Frontal cortex (tissue), 4 donors: ENCODE measurements around the gene EMILIN1. TPM values are rescaled to one million over a fixed set of nuclear protein-coding genes. Genes with fewer than 3 reads are reported as not detected.
A peak's percentile ranks its signal among the peaks of the same experiment; 100 is the strongest.
"Not testable (repeated sequence)": the region's sequence is repeated elsewhere in the genome, so short reads cannot be mapped to it uniquely, and the experiment has no call there.

Experiments used
- DNase-seq, 2 donors: peaks; one replicate each; pipeline ENCODE4 v3.0.0; 2012; ENCODE audit warnings: low spot score in 2 of 2
- FAIRE-seq: peaks from 2 replicates; lab custom pipeline; 2012; peaks lifted over from hg19 to GRCh38; lab: Jason Lieb, UNC
- total RNA-seq: library from RNA; depleted of rRNA; stranded (reverse); fragments of >200 nt; gene quantifications from one replicate; pipeline ENCODE4 v1.2.3, GENCODE V29; 2014
- donor health status: control.
- donor health status: control.
- donor health status: control.

EMILIN1 gene
- total RNA-seq, 1 donor from 2014 or later: 4.1 TPM

- DNase-seq (no peak), FAIRE-seq (no peak)
These were observed 37.1 kb downstream of the EMILIN1 start for GRCh38 chr2:27115519-27115918.

GRCh38 chr2:27117995-27118524, 39.6 kb downstream of the EMILIN1 start:
- FAIRE-seq: no peak

GRCh38 chr2:27118525-27119329, 40.3 kb downstream of the EMILIN1 start, which contains the start of gene CGREF1:
CGREF1 (minus strand) TSS chr2:27119128; CDS start chr2:27104366, 14,762 bp downstream.
- DNase-seq (peak; percentile 65 to 75), FAIRE-seq (no peak)

More at GRCh38 chr2:27117995-27118524, 39.6 kb downstream of the EMILIN1 start:
- no peak for DNase-seq

GRCh38 chr2:27119330-27119670, 40.9 kb downstream of the EMILIN1 start:
- DNase-seq: peak in 1 of 2 donors; percentile 45

GRCh38 chr2:27121906-27122305, 43.5 kb downstream of the EMILIN1 start:
- DNase-seq: no peak
- FAIRE-seq: no peak

More at GRCh38 chr2:27119330-27119670, 40.9 kb downstream of the EMILIN1 start:
- not testable (repeated sequence) for FAIRE-seq

DNA sequence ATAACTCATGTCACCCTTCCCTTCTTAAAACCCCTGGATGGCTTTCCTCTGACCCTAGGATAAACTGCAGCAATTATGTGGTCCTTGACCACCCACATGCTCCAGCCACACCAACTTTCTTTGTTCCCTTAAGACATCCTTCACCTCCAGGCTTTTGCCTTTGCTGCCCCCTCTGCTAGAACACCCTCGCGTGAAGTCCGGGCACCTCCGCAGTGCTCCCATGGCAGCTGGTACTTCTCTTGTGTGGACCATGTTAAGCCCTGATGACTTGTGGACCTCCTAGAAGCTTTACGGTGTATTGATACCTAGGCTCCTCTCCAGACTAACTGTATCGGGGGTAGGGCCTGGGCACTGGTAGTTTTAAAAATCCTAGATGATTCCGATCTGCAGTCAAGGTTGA, 44.4 kb downstream of the EMILIN1 start:
- no peak for DNase-seq
- no peak for FAIRE-seq

GRCh38 chr2:27123302-27124150, 45.1 kb downstream of the EMILIN1 start, which contains the start of gene ABHD1:
ABHD1 (plus strand) TSS chr2:27123815; CDS start chr2:27123949, 134 bp downstream.
- no peak for FAIRE-seq
- DNase-seq: peak; percentile 76 to 82

GRCh38 chr2:27125104-27125503, 46.7 kb downstream of the EMILIN1 start:
- no peak for DNase-seq
- no peak for FAIRE-seq

GRCh38 chr2:27126252-27126710, 47.9 kb downstream of the EMILIN1 start:
- FAIRE-seq (no peak), DNase-seq (no peak)

DNA sequence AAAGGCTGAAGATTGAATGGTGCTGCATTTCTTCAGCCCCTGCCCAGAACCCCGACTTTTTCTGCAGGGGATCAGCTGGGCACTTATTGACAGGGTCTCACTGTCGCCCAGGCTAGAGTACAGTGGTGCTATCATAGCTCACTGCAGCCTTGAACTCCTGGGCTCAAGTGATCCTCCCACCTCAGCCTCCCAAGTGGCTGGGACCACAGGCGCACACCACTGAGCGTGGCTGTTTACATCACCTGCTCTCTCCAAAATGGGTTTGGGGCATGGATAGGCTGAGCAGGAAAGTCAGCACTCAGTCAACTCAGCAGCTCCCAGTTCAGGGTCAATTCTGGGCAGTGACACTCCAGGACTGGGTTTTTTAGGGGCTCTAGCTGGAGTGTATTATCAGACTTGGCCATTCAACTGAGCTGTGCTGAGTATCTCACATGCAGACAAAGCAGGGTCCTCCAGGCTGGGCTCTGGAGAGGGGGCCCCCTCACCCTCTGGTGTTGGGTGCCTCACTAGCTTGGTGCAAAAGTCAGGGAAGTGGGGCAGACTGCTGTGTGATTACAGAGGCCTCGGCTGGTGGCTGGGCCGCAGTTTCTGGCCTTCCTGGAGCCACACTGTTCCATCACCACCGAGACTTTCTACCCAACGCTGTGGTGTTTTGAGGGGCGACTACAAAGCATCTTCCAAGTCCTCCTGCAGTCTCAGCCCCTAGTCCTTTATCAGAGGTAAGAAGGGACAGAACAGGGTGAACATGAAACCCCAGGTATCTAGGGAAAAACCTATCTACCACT, 49.7 kb downstream of the EMILIN1 start:
- DNase-seq: no peak
- no peak for FAIRE-seq

- FAIRE-seq: no peak
- DNase-seq: no peak
These were observed 50.5 kb downstream of the EMILIN1 start for GRCh38 chr2:27128668-27129571.

GRCh38 chr2:27130396-27130795, 52.0 kb downstream of the EMILIN1 start:
- DNase-seq: no peak
- no peak for FAIRE-seq

DNA sequence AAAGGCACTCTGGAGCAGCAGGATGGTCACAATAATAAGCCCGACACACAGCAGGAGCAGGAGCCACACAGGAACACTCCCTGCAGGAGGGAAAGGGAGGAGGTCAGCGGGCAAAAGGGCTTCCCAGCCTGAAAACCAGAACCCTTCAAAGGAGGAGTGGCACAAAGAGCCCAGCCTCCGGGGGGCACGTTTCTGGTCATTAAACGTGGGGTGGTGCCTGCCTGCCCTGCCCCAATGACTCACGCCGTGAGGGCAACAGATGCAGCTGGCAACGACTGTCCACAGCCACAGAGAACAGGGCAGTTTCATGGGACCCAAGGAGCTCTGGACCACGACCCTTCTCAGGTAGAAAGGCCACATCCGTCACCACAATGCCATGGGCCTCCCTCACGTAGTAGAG, 53.0 kb downstream of the EMILIN1 start:
- DNase-seq (no peak), FAIRE-seq (no peak)

DNA sequence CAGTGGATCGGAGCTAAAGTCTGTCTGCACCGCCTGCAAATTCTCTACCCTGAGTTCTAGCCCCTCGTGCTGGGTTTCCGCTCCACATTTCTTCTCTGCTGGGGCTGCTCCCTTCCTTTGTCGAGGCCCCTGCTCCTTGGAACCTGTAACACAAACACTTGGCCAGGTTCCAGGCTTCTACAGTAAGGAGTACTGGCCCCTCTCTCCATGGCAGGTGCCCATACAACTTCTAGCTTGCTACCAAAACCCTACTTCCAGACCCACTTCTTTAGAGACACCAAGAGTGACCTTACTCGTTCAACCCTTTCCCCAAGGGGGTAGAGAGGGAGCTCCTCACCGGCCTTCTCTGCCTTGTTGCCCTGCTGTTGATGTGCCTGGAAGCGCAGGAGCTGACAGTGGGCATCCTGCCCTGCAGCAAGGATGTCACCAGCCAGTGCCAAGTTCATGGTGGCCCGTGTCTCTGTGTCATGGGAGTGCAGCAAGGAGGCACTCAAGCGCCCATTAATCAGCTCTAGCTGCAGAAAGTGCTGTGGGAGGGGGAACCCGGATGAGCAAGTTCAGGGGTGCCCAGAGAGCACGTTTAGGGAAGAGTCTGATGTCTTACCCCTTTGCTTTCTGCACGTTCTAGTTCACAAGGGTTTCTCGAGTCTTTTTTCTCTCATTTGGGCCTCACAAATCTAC, 54.9 kb downstream of the EMILIN1 start:
- FAIRE-seq (no peak), DNase-seq (no peak)

GRCh38 chr2:27133905-27134780, 55.7 kb downstream of the EMILIN1 start, which contains the start of gene PREB:
PREB (minus strand) TSS chr2:27134636; CDS start chr2:27134421, 215 bp downstream.
- FAIRE-seq (no peak), DNase-seq (peak; percentile 97 to 98)

GRCh38 chr2:27134781-27135477, 56.5 kb downstream of the EMILIN1 start:
- no peak for FAIRE-seq
- no peak for DNase-seq
